Stimulated activated CD4-positive, alpha-beta T cell treated with anti-CD3 and anti-CD28 coated beads, Interleukin-1b, Interleukin-23, amount 100 ng/mL, for 4 hours (primary cell): ENCODE measurements around the gene ADARB2.
"Not testable (repeated sequence)": the region's sequence is repeated elsewhere in the genome, so short reads cannot be mapped to it uniquely, and the experiment has no call there.

Experiments
- DNase-seq, 2 donors: peaks; one replicate each; pipeline ENCODE4 v3.0.0-alpha.2; 2020; ENCODE audit warnings: low read depth in 2 of 2

Gene ADARB2

DNA sequence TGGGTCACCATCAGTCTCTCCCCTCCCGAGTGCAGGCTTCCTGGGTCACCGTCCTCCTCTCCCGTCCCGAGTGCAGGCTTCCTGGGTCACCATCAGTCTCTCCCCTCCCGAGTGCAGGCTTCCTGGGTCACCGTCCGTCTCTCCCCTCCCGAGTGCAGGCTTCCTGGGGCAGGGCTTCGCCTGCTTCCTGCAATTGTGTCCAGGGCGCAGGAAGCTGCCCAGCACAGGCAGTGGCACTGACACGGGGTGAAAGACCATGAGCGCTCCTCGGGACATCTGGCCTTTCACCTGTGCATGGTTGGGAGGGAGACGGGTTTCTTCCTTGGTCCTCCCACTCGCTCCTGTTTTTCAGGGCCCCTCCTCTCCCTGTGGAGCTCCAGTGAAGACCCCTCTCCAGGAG, 339.2 kb downstream of the ADARB2 start:
- not testable (repeated sequence) for DNase-seq

DNA sequence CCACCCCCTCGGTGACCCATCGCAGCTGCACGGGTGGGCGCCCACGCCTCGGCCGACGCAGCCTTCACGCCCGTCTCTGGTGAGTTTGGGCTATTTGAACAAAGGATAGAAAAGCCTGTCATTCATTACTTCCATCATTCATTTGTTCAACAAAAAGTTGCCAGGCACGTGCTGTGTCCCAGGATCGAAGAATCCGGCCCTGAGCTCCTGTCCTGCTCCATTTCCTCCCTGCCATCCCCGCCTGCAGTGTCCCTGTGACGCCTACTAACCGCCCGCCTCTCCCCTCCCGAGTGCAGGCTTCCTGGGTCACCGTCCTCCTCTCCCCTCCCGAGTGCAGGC, 341.1 kb downstream of the ADARB2 start:
- no peak for DNase-seq

DNA sequence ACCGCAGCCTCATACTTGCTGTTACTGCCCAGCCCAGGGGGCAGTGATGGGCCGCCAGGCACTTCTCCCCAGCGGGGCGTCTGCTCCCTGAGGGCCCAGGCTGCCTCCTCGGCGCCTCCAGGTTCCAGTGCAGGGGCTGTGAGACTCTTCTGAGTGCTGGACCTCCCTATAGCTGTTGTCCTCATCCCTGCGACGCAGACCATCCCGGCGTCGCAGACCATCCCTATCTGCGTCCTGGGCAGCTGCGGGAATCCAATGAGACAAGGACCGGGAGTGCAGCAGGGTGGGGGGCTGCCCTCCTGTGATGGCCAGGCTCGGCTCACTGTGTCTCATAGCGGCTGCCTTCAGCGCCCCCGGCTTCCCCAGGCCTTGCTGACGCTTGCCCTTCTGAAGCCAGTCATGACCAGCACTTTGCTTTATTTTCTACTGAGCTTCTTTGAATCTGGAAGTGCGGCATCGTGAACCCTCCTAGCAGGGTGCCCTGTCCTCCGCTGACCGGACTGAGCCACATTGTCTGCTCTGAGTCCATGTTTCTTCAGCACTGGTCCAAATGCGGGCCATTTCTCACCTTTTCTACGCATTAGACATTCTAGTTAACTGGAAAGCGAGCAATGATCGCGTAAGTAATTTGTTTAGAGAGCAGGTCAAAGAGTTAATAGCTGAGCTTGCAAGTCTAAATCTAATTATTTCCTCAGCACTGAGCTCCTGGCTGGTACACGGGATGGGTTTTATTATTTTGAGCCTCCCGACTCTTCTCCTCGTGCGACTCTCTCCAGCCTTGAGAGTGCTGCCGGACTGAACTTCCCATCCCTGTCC, 341.6 kb downstream of the ADARB2 start:
- DNase-seq: no peak

DNA sequence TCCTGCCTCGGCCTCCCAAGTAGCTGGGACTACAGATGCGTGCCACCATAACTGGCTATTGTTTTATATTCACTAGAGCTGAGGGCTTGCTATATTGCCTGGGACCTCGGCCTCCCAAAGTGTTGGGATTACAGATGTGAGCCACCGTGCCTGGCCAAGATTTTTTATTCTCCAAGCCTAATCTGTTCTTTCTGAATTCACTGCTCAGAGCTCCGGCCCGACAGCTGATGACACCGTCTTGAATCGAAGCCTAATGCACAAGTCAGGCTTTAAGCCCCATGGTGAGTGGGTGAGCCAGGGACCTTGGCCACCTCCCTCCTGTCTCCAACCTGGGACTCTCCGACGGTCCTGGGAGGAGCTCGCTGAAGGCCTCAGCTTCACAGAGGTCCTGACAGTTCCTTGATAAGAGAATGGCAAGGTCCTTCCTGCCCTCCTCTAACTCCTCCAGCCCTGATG, 342.3 kb downstream of the ADARB2 start:
- no peak for DNase-seq

DNA sequence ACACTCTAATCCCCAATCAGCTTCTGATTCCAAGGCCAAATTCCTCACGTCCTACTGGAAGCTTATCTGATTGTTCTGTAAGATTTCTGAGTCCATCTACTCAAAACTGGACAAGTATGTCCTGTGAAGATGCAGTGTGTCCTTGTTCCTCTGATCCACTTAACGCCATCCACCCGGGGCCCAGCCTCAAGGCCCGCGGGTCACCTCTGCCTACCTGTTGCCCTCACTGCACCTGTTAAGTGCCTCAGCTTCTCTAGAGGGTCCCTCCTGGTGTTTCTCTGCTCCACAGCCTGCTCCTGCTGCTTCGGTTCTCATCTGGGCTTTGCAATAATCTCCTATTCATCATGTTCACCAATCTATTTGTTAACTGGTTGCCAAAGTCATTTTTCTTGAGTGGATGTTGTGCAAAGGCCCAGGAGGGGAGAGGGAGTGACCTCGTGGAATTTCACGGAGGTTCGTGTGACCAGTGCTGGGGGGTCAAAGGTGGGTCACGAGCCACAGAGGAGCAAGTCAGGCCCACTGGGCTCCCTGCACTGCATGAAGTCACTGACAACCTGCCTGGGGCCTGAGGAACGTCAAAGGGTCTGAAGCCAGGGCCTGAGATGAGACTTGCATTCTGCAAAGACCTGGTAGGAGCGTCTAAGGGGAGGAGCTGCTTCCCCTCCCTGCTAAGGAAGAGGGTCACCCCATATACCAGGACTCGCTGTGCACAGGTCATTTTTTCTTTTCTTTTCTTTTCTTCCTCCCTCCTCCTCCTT, 343.0 kb downstream of the ADARB2 start:
- no peak for DNase-seq

DNA sequence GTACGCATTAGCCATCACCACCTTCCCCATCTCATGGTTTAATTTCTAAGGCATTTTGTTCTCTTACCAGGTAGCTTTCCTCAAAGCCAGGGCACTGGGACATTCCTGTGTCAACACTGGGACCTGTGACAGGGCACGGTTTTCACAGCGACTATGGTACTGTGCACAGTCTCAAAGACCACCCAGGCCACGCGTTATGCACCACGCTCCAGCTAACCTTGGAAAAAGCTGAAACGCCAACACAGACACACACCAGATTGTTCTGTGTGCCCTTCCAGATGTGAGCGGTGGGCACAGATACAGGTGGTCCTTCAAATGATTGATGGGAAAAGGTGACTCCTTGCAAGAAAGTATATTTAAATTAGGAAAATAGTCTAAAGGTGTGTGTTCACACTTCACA, 343.8 kb downstream of the ADARB2 start:
- no peak for DNase-seq

DNA sequence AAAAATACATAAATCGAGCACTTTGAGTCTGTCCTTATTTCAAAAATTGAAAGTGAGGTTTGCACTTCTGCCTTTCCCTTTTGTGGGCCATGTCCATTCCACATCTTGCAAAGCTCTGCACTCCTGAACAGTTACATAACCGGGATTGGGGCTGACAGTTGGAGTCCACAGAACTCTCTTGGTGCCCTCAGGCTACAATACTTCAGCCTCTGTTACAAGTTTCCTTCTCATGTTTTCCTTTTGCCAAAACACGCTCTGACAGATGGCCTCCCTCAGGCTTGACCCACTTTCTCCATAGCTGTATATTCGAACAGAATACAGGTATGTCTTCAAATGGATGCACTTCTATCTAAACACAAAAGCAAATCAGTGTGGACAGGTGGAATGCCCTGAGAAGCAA, 345.2 kb downstream of the ADARB2 start:
- no peak for DNase-seq

DNA sequence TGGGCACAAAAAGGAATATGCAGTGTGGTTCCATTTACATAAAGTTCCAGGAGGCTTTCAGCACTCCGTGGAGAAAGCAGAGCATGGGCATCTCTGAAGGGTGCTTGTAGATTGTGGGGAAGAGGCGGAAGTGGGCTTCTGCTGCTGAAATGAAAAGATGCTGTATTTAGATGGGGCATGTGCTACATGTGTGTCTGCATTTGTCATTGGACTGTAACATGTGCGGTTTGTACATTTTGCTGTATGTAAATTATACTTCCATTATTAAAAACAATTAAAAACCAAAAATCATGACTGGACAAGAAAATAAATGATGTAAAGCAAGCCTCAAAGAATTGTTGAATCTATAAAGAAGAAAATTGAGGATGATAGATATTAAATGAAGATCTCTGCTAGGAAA, 347.1 kb downstream of the ADARB2 start:
- DNase-seq: no peak

DNA sequence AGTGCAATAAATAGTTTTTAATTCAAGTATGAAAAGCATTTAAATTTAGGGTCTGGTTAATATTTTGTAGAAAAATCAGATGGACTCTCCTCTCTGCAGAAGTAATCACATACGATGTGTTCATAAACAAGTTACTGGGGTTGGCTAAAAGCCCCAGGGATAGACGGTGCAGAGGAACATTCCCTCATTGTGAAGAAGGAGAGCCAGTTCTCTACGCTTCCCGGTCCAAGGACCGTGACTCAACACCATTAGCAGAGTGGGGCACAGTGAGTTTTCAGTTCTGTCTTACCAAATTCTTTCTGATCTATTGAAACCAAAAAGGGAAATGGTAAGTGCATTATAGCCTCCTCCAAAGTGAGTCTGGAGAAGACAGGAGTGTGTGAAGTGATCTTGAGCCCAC, 353.3 kb downstream of the ADARB2 start:
- no peak for DNase-seq

DNA sequence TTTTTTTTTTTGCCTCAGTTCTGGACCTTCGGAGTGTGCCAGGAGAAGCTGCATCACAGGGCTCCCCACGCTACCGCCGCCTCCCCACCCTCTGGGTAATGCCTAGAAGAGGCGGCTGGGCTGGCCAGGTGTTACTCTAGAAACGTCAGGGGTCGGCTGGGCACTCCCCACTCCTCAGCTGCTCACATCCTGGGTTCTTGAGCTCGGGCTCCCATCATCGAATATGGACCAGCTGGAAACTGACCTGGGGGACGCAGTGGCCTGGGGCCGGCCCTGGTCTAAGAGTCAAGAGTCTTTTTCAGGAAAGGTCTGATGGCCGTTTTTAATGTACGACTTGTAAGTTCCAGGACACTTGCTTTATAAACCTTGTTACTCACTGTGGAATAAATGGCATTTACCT, 354.6 kb downstream of the ADARB2 start:
- no peak for DNase-seq

DNA sequence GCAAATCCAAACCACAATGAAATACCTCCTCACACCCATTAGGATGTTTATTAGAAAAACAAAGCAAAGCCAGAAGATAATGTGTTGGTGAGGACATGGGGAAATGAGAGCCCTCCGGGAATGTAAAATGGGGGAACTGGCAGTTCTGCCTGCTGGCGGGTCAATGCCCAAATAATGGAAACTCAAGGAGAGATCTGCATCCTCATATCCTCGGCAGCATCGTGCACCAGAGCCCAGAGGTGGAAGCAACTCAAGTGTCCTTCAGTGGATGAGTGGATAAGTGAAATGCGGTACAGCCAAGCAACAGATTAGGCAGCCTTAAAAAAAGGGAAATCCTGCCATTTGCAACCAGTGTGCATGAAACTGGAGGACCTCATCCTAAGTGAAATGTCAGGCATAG, 356.0 kb downstream of the ADARB2 start:
- no peak for DNase-seq

DNA sequence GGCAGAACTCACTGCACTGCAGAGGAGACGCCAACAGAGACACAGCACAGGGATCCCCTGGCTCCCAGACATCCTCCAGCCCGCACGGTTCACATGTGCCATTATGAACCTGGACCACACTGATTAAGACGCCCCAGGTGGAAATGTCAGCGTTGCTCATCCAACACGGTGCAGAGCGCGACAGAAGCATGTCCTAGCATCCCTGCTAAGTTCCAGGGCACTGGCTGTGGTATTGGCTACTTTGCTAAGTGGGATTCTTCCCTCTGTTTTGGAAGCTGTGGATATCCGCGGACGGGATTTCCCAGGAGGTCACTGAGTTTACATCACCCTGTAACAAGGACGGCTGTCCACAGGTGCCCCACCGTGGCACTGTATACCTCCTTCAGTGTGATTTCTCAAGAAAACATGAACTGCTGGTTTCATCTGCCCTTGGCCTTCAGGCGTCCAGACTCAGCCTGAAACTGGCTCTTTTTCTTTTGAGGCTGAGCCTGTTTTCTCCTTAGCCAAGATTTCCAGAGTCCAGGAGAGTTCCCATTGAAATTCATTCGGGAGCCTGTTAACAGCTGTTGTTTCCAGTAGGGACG, 357.1 kb downstream of the ADARB2 start:
- DNase-seq: no peak

DNA sequence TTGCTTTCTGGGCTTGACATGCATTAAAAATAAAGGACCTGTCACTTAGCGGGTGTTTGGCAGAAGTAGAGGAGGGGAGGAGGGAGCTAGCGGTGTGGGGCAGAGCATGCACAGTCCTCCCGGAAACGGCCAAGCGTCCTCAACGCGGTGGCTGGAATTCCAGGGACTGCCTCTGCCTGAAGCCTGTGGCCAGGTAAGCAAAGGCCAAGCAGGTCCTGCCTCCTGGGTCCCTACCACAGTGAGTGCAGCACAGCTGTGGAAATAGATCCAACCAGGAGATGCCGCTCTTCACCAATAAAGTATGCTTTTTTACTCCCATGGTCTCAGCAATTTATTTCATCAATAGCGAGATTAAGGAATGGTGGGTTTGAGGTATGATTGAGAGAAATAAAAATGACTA, 357.7 kb downstream of the ADARB2 start:
- no peak for DNase-seq

DNA sequence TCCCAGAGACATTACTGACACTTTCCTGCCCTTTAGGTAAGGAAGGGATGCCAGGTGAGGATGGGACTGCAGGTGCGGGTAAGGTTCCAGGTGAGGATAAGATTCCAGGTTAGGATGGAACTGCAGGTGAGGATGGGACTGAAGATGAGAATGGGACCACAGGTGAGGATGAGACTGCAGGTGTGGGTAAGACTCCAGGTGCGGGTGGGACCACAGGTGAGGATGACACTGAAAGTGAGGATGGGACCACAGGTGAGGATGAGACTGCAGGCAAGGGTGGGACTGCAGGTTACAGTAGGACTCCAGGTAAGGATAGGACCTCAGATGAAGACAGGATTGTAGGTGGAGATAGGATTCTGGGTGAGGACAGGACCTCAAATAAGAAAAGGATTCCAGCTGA, 358.9 kb downstream of the ADARB2 start:
- no peak for DNase-seq

DNA sequence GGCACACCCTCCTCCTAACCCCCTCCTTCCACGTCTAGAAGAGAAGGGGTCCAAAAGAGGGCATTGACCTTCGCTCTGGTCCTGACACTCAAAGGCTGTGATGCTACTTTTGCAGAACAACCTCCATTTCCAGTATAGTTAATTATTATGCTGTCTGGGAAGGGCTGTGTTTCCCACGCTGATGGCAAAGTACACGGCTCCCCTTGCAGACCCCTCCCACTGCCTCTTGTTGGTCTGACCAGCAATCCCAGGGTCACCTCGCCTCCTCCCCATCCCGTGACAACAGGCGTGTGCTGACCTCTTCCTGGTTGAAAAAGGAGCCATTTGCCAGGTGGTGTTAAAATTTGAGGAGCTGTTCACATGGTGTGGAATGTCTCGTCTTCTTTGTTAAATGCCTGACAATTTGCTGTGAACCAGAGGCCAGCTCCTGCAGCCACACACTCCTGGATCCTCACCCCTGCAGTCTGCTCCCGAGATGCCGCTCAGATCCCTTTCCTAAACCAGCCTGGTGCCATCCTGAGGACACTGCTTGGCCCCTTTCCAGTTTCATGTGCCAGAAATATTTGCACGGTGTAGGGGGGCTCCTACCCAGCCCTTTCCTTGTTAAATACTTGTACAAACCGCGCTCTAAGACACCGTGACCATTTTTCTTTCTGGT, 359.5 kb downstream of the ADARB2 start:
- no peak for DNase-seq

DNA sequence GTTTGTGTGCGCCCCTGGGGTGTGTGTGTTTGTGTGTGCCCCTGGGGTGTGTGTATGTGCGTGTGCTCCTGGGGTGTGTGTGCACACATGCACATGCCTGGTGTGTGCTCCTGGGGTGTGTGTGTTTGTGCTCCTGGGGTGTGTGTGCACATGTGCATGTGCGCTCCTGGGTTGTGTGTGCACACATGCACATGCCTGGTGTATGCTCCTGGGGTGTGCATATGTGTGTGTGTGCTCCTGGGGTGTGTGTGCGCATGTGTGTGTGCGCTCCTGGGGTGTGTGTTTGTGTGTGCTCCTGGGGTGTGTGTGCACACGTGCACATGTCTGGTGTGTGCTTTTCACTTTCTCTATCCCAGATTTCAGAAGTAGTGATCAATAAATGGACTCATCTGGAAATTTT, 360.1 kb downstream of the ADARB2 start:
- DNase-seq: no peak

DNA sequence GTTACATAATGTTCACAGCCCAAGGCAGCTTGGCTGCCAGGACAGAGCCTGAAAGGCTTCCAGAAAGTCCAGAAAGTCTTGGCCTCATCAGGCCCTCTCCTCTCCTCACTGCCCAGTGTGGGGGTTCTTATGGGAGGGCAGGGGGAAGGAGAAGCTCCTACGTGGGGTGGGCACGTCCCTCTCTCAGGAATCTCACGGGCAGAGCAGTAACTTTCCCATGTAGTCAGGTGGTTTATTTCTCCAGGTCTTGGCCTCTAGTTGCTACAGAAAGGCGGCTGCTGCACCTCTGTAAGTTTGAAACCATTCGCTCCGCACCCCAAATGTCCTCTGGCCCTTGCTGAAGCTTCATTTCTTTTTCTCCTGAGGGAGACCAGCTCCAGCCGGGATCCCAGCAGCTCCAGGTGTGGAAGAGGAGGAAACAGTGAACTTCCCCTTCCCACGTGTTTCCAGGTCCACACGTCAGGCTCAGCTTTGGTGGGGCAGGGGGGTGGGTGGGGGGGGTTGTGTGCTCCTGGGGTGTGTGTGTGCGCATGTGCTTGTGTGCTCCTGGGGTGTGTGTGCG, 360.9 kb downstream of the ADARB2 start:
- no peak for DNase-seq

DNA sequence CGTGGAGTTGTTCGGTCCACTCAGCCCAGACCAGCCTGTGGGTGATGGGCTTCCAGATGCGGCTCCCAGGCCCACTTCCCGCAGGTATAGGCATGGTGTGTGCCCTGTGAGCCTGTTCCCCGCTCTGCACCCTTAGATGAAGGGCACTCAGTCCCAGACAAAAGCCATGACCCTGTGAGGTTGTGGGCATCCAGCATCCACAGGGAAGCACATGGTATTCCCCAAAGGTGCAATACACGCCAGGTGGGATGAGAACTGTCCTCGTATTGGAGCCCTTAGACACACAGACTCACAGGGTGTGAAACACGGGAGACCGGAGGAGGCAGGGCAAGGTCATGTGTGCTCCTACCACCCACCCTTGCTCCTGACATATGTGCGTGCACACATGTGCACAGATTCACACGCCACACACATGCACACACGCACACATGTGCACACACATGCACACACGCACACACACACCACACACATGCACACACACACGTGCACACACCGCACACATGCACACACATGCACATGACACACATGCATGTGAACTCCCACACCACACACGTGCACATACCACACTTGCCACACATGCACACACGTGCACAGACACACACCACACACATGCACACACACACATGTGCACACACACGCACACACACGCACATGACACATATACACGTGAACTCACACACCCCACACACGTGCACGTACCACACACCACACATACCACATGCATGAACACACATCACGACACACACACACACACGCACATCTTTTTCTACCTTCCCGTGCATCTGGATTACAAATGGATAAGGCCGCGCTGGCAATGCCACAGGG, 361.8 kb downstream of the ADARB2 start:
- no peak for DNase-seq

DNA sequence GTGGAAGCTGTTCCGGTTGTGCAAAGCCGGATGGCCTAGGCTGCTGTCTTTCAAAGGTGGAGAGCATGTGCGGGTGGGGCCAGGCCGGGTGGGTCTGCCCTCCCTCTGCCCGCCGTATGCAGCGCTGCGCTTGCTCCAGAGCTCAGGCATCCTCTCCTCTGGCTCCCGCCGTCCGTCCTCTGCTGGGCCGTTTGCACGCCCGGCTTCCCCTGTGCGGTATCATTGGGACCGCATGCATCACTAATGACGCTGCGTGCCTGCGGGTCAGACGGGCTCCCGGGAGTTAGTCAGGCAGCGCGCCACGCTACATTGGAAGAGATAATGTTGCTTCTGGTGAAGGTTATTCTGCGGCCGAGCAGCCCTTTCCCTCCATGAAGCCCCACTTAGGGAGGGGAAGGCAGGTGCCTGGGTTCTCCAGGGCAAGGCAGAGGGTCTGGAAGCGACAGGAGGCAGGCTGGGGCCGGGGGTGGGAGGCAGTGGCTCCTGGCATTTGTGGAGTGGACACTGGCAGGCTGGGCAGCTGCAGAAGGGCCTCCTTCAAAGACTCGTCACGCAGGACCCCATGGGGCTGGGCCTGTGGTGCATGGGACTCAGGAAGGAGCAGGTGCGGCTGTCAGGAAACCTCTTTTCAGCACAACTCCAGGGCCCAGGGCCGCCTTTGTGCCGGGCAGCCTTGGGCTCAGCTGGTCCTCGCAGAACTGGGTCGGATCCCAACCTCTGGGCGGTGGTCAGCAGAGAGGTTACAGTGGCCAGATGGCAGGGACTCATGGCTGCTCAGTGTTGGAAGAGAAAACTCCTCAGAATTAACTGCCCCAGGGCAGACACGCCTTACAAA, 362.6 kb downstream of the ADARB2 start:
- no peak for DNase-seq

DNA sequence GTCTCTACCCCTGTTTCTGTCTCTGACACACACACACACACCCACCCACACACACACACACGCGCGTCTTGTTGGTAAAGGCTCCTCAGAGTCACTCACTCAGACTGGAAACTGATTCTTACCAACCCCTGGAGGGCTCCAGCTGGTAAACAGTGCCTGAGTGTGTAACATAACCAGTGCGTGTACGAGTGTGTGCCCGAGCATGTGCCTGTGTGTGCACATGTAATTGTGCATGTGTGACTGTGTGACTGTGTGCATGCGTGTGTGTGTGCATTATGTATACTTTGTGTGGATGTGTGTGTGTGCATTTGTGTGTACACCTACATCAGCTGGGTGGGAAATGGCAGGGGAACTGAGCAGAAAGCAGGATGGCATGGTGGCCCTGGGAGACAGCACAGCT, 364.0 kb downstream of the ADARB2 start:
- no peak for DNase-seq
